ENCODE results near the gene BSPRY. TPM values are rescaled to one million over a fixed set of nuclear protein-coding genes. Genes with fewer than 3 reads are reported as not detected.

The BSPRY gene
- total and polyA plus RNA-seq, 2 of the 13 experiments (the other 11 are each of a cell fraction or from before 2014, with no cell fraction given) = 0.09 to 0.26 TPM

- peak; percentile 66 for TF ChIP-seq ZNF709 (CRISPR knock-in tag; IDR thresholded peaks at IDR 0.05)
- TF ChIP-seq, protein P1, sequence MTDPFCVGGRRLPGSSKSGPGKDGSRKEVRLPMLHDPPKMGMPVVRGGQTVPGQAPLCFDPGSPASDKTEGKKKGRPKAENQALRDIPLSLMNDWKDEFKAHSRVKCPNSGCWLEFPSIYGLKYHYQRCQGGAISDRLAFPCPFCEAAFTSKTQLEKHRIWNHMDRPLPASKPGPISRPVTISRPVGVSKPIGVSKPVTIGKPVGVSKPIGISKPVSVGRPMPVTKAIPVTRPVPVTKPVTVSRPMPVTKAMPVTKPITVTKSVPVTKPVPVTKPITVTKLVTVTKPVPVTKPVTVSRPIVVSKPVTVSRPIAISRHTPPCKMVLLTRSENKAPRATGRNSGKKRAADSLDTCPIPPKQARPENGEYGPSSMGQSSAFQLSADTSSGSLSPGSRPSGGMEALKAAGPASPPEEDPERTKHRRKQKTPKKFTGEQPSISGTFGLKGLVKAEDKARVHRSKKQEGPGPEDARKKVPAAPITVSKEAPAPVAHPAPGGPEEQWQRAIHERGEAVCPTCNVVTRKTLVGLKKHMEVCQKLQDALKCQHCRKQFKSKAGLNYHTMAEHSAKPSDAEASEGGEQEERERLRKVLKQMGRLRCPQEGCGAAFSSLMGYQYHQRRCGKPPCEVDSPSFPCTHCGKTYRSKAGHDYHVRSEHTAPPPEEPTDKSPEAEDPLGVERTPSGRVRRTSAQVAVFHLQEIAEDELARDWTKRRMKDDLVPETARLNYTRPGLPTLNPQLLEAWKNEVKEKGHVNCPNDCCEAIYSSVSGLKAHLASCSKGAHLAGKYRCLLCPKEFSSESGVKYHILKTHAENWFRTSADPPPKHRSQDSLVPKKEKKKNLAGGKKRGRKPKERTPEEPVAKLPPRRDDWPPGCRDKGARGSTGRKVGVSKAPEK (CRISPR knock-in tag; IDR thresholded peaks at IDR 0.05; ENCODE audit: borderline replicate concordance) = no peak
- TF ChIP-seq, protein P2, sequence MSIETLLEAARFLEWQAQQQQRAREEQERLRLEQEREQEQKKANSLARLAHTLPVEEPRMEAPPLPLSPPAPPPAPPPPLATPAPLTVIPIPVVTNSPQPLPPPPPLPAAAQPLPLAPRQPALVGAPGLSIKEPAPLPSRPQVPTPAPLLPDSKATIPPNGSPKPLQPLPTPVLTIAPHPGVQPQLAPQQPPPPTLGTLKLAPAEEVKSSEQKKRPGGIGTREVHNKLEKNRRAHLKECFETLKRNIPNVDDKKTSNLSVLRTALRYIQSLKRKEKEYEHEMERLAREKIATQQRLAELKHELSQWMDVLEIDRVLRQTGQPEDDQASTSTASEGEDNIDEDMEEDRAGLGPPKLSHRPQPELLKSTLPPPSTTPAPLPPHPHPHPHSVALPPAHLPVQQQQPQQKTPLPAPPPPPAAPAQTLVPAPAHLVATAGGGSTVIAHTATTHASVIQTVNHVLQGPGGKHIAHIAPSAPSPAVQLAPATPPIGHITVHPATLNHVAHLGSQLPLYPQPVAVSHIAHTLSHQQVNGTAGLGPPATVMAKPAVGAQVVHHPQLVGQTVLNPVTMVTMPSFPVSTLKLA (IDR thresholded peaks at IDR 0.05) = no peak
- TF ChIP-seq, protein P3, sequence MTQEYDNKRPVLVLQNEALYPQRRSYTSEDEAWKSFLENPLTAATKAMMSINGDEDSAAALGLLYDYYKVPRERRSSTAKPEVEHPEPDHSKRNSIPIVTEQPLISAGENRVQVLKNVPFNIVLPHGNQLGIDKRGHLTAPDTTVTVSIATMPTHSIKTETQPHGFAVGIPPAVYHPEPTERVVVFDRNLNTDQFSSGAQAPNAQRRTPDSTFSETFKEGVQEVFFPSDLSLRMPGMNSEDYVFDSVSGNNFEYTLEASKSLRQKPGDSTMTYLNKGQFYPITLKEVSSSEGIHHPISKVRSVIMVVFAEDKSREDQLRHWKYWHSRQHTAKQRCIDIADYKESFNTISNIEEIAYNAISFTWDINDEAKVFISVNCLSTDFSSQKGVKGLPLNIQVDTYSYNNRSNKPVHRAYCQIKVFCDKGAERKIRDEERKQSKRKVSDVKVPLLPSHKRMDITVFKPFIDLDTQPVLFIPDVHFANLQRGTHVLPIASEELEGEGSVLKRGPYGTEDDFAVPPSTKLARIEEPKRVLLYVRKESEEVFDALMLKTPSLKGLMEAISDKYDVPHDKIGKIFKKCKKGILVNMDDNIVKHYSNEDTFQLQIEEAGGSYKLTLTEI (CRISPR knock-in tag; conservative IDR thresholded peaks at IDR 0.05) = no peak
- no peak; the same call in 1 of the 2 replicates for TF ChIP-seq ZNF761 (CRISPR knock-in tag; conservative IDR thresholded peaks at IDR 0.05)
- no peak for TF ChIP-seq HNRNPL (IDR thresholded peaks at IDR 0.05; ENCODE audit: low read depth, low read length)
- TF ChIP-seq, protein P4, sequence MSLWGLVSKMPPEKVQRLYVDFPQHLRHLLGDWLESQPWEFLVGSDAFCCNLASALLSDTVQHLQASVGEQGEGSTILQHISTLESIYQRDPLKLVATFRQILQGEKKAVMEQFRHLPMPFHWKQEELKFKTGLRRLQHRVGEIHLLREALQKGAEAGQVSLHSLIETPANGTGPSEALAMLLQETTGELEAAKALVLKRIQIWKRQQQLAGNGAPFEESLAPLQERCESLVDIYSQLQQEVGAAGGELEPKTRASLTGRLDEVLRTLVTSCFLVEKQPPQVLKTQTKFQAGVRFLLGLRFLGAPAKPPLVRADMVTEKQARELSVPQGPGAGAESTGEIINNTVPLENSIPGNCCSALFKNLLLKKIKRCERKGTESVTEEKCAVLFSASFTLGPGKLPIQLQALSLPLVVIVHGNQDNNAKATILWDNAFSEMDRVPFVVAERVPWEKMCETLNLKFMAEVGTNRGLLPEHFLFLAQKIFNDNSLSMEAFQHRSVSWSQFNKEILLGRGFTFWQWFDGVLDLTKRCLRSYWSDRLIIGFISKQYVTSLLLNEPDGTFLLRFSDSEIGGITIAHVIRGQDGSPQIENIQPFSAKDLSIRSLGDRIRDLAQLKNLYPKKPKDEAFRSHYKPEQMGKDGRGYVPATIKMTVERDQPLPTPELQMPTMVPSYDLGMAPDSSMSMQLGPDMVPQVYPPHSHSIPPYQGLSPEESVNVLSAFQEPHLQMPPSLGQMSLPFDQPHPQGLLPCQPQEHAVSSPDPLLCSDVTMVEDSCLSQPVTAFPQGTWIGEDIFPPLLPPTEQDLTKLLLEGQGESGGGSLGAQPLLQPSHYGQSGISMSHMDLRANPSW (CRISPR knock-in tag; IDR thresholded peaks at IDR 0.05; ENCODE audit: borderline replicate concordance) = no peak
- no peak for TF ChIP-seq ZNF569 (CRISPR knock-in tag; IDR thresholded peaks at IDR 0.05; ENCODE audit: borderline replicate concordance)
- TF ChIP-seq HMGXB3 (CRISPR knock-in tag; IDR thresholded peaks at IDR 0.05; ENCODE audit: borderline replicate concordance) = no peak
Observed at GRCh38 chr9:113376634-113377567, 27.6 kb downstream of the BSPRY start, which contains the start of gene HDHD3 (continued).
